ENCODE data around the gene ZBTB42. TPM values are rescaled to one million over a fixed set of nuclear protein-coding genes. Genes with fewer than 3 reads are reported as not detected.
A peak's percentile ranks its signal among the peaks of the same experiment; 100 is the strongest.

The ZBTB42 gene
- total RNA-seq, 1 experiment from 2014 or later, result 6.4 TPM

- TF ChIP-seq PRDM15 (CRISPR knock-in tag; IDR thresholded peaks at IDR 0.05), result no peak
These were observed 23.1 kb upstream of the ZBTB42 start (continued) for GRCh38 chr14:104777808-104778249.

GRCh38 chr14:104778694-104779331, 22.1 kb upstream of the ZBTB42 start:
- ChIA-PET POLR2A (no interaction called here), CTCF (interaction anchor here (1.0 to 6.1 kb wide), 9 partner anchors 8 to 311 kb away, joined by 3 to 55 read pairs (median 6); partner anchors contain the start of genes AKT1 and ZBTB42)
- Mint-ChIP-seq H3K36me3 (peaks cover 2% of the 10 kb centered on the region; the same call in 1 of the 2 replicates), H3K4me1 (no peaks in the 10 kb centered on the region), H3K27ac (no peak overlapping the region), H3K4me3 (no peak overlapping the region), H3K9me3 (no peaks in the 10 kb centered on the region), H3K27me3 (ENCODE audit: low read depth) (no peaks in the 10 kb centered on the region)
- DNase-seq (ENCODE audit: low spot score) (no peak), ATAC-seq (peak; percentile 66)
- no peak for TF ChIP-seq TEAD4 (CRISPR knock-in tag; IDR thresholded peaks at IDR 0.05)
- TF ChIP-seq USF2 (CRISPR knock-in tag; IDR thresholded peaks at IDR 0.05), result no peak
- no peak for TF ChIP-seq ZNF317 (CRISPR knock-in tag; IDR thresholded peaks at IDR 0.05; ENCODE audit: borderline replicate concordance, low read depth)
- no peak for TF ChIP-seq CREB1 (CRISPR knock-in tag; IDR thresholded peaks at IDR 0.05)
- no peak for TF ChIP-seq ZSCAN18 (CRISPR knock-in tag; IDR thresholded peaks at IDR 0.05)
- TF ChIP-seq NR1H2 (CRISPR knock-in tag; IDR thresholded peaks at IDR 0.05), result no peak
- no peak for TF ChIP-seq GABPB1 (CRISPR knock-in tag; IDR thresholded peaks at IDR 0.05)
- TF ChIP-seq MAX (CRISPR knock-in tag; IDR thresholded peaks at IDR 0.05), result no peak
- no peak for TF ChIP-seq NFYB (CRISPR knock-in tag; conservative IDR thresholded peaks at IDR 0.05; ENCODE audit: low read depth)
- no peak for TF ChIP-seq JAZF1 (CRISPR knock-in tag; IDR thresholded peaks at IDR 0.05)
- no peak for TF ChIP-seq ZNF232 (CRISPR knock-in tag; IDR thresholded peaks at IDR 0.05)
- no peak for TF ChIP-seq ZNF425 (CRISPR knock-in tag; conservative IDR thresholded peaks at IDR 0.05)
- TF ChIP-seq KAT7 (CRISPR knock-in tag; IDR thresholded peaks at IDR 0.05; ENCODE audit: borderline replicate concordance), result no peak
- no peak for TF ChIP-seq OVOL2 (CRISPR knock-in tag; IDR thresholded peaks at IDR 0.05; ENCODE audit: borderline replicate concordance)
- TF ChIP-seq RORB (CRISPR knock-in tag; IDR thresholded peaks at IDR 0.05), result no peak
- TF ChIP-seq GRHL2 (CRISPR knock-in tag; IDR thresholded peaks at IDR 0.05; ENCODE audit: insufficient replicate concordance, severe bottlenecking), result no peak
- TF ChIP-seq HMGA2 (CRISPR knock-in tag; IDR thresholded peaks at IDR 0.05), result no peak

Data from WTC11 (cell line).